Vagina (tissue), 2 donors: Measurements from ENCODE around the gene MBD5. TPM values are rescaled to one million over a fixed set of nuclear protein-coding genes. Genes with fewer than 3 reads are reported as not detected.

Source experiments
- DNase-seq, 2 donors: peaks; one replicate each; pipeline ENCODE4 v3.0.0-alpha.2; 2017; ENCODE audit errors: extremely low spot score in 2 of 2
- H3K27ac ChIP-seq: fragments of 200-600 bp; sonication (generic); one replicate; pipeline ENCODE4 v1.5.1; 2019
- H3K27me3 ChIP-seq: fragments of 200-600 bp; sonication (generic); one replicate; pipeline ENCODE4 v1.5.1; 2019
- H3K36me3 ChIP-seq, 2 donors: fragments of 200-600 bp; sonication (generic); one replicate each; pipeline ENCODE4 v1.5.1; 2017 to 2019
- H3K4me1 ChIP-seq: fragments of 200-600 bp; sonication (generic); one replicate; pipeline ENCODE4 v1.5.1; 2019
- H3K4me3 ChIP-seq, 2 donors: fragments of 200-600 bp; sonication (generic); 1 replicate in 1 of 2; 2 replicates in 1 of 2; pipeline ENCODE4 v1.5.1; 2016 to 2019
- H3K9me3 ChIP-seq: fragments of 200-600 bp; sonication (generic); one replicate; pipeline ENCODE4 v1.5.1; 2019
- POLR2A ChIP-seq, 2 donors: fragments of 450-650 bp; IDR thresholded peaks; one replicate each; pipeline ENCODE4 v1.6.1; 2017; ENCODE audit warnings: antibody characterized with exemption in 2 of 2, mild to moderate bottlenecking in 2 of 2, moderate library complexity in 2 of 2
- POLR2AphosphoS5 ChIP-seq, 2 donors: sonication (generic); formaldehyde crosslinking; IDR thresholded peaks; one replicate each; pipeline ENCODE4 v1.9.0; 2017; ENCODE audit warnings: antibody characterized with exemption in 2 of 2, mild to moderate bottlenecking in 2 of 2, low read depth in 1 of 2; ENCODE audit not compliant: insufficient read depth in 1 of 2
- intact Hi-C: fragments of 100-400 bp; cut with DNase I; formaldehyde crosslinking; loops from one replicate; pipeline ENCODE4 v1.15.1; 2023
- total RNA-seq: library from RNA; depleted of rRNA; stranded (reverse); fragments of >200 nt; gene quantifications from one replicate; pipeline ENCODE4 v1.2.3, GENCODE V29; 2016
- TF ChIP-seq, protein P1 (sequence below), 3 experiments: fragments of 450-650 bp in 2 of 3; fragments of 200-600 bp in 1 of 3; sonication (generic) in 1 of 3; IDR thresholded peaks; one replicate each; pipeline ENCODE4 v1.5.1; 2017 to 2019; ENCODE audit warnings: antibody characterized with exemption in 3 of 3, mild to moderate bottlenecking in 2 of 3, moderate library complexity in 2 of 3

The MBD5 gene
- total RNA-seq, 1 donor from 2014 or later, result 32.7 TPM

DNA sequence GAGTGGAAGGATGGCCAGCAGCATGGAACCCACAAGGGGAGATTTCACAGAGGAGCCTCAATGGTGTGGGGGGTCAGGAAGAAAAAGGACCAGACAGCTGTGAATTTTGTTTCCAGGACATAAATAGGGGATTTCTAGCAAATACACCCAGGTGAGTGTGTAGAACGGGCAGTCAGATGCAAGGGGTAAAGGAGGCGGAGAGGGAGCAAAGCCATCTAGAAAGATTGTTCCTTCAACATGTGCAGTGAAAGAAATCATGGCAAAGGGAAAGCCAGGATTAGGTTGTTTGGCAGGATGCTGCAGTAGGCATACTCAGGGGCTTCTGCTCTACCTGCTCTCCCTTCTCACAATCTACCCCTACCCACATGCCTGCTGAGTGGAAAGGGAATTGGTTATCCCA is 504.2 kb downstream of the MBD5 start:
- H3K27ac ChIP-seq, result no peak overlapping the region
- H3K27me3 ChIP-seq, result no peaks in the 10 kb centered on the region
- no peaks in the 10 kb centered on the region for H3K36me3 ChIP-seq
- TF ChIP-seq POLR2AphosphoS5 (IDR thresholded peaks at IDR 0.05; ENCODE audit: insufficient read depth in 1 of 2, low read depth in 1 of 2), result no peak
- no peak for TF ChIP-seq POLR2A (IDR thresholded peaks at IDR 0.05)
- TF ChIP-seq, protein P1, sequence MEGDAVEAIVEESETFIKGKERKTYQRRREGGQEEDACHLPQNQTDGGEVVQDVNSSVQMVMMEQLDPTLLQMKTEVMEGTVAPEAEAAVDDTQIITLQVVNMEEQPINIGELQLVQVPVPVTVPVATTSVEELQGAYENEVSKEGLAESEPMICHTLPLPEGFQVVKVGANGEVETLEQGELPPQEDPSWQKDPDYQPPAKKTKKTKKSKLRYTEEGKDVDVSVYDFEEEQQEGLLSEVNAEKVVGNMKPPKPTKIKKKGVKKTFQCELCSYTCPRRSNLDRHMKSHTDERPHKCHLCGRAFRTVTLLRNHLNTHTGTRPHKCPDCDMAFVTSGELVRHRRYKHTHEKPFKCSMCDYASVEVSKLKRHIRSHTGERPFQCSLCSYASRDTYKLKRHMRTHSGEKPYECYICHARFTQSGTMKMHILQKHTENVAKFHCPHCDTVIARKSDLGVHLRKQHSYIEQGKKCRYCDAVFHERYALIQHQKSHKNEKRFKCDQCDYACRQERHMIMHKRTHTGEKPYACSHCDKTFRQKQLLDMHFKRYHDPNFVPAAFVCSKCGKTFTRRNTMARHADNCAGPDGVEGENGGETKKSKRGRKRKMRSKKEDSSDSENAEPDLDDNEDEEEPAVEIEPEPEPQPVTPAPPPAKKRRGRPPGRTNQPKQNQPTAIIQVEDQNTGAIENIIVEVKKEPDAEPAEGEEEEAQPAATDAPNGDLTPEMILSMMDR (IDR thresholded peaks at IDR 0.05), result no peak
- H3K4me3 ChIP-seq, result no peak overlapping the region
- DNase-seq, result no peak
- no peaks in the 10 kb centered on the region for H3K4me1 ChIP-seq
- no peaks in the 10 kb centered on the region for H3K9me3 ChIP-seq
- intact Hi-C loops, result no loop called here

DNA sequence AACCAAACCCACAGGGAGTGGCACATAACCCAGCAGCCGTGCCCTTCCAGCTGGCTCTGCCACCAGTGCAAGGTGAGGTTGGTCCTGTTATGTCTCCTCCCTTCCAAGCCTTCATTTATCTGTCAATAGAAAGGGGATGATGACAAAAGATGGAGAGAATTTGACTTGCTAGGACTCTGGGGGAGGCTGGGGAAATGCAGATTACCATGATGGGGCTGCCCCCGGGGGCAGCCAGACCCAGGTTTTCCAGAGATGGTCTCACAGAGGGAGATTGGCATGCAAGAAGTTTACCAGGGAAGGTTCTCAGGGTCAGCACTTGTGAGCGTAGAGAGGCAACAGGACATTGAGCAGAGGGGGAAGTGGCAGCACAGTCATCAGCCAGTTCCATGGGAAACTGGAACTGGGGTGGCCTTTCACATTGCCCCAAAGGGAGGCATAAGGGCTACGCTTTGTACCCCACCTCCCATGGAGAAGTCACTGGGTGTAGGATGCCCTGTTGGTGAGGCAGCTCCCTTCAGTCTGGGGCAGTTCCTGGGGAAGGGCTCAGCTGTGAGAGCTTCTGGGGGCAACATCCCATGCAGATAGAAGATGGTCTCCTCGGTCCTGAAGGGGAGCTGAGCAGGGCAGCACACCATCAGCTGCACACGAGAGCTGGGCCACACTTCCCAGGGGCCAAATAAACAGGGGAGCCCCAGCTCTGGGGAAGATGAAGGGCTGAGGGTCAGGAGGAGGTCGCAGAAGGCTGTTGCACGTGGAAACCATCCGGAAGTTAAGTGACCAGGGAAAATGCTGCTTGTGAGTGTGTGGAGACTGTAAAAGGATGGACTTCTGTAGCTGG is 505.8 kb downstream of the MBD5 start:
- H3K4me3 ChIP-seq, result no peak overlapping the region
- H3K36me3 ChIP-seq, result no peaks in the 10 kb centered on the region
- peak in 1 of 2 donors; percentile 88 for DNase-seq
- intact Hi-C loops, result no loop called here
- H3K27ac ChIP-seq, result no peak overlapping the region
- TF ChIP-seq POLR2AphosphoS5 (IDR thresholded peaks at IDR 0.05; ENCODE audit: insufficient read depth in 1 of 2, low read depth in 1 of 2), result no peak
- TF ChIP-seq POLR2A (IDR thresholded peaks at IDR 0.05), result no peak
- TF ChIP-seq, protein P1 (IDR thresholded peaks at IDR 0.05), result no peak
- H3K4me1 ChIP-seq, result no peaks in the 10 kb centered on the region
- H3K27me3 ChIP-seq, result no peaks in the 10 kb centered on the region
- H3K9me3 ChIP-seq, result no peaks in the 10 kb centered on the region

DNA sequence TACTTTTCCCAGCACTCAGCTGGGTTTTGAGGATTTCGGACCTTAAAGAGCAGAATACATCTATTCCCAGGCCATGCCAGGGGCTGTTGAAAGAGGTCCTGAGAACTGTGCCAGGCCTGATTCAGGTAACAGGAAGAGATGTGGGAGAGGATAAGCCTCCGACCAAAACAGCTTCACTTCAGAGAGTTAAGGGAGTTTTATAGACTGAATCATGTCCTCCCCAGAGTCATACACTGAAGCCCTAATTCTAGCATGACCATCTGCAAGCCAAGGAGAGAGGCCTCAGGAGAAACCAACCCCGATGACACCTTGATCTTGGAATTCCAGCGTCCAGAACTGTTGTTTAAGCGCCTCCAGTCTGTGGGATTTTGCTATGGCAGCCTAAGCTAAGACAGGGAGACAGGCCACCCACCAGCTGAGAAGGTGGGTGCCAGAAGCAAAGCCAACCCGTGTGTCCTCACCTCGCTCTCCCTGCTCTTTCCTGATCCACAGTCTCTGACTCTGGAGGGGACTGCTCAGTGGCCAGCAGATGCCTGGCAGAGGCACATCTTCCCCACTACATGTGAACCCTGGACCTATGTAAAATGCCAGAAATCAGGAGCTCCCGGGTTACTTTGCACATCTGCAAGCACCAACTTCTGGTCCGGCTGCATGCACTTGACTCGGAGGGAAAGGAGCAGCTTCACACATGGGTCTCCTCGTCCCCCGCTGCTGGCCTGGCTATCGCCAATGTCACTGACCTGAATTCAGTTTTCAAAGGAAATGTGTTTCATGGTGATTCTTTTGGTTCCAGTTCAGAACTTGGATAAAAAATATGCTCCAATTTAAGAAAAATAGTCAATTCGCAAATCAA is 506.8 kb downstream of the MBD5 start:
- no peak for TF ChIP-seq POLR2AphosphoS5 (IDR thresholded peaks at IDR 0.05; ENCODE audit: insufficient read depth in 1 of 2, low read depth in 1 of 2)
- TF ChIP-seq, protein P1 (IDR thresholded peaks at IDR 0.05), result no peak
- no peak for TF ChIP-seq POLR2A (IDR thresholded peaks at IDR 0.05)
- peak in 1 of 2 donors; percentile 81 for DNase-seq
- H3K27ac ChIP-seq, result no peak overlapping the region
- no peaks in the 10 kb centered on the region for H3K9me3 ChIP-seq
- no peaks in the 10 kb centered on the region for H3K27me3 ChIP-seq
- H3K4me1 ChIP-seq, result no peaks in the 10 kb centered on the region
- intact Hi-C loops, result no loop called here
- no peak overlapping the region for H3K4me3 ChIP-seq
- no peaks in the 10 kb centered on the region for H3K36me3 ChIP-seq

DNA sequence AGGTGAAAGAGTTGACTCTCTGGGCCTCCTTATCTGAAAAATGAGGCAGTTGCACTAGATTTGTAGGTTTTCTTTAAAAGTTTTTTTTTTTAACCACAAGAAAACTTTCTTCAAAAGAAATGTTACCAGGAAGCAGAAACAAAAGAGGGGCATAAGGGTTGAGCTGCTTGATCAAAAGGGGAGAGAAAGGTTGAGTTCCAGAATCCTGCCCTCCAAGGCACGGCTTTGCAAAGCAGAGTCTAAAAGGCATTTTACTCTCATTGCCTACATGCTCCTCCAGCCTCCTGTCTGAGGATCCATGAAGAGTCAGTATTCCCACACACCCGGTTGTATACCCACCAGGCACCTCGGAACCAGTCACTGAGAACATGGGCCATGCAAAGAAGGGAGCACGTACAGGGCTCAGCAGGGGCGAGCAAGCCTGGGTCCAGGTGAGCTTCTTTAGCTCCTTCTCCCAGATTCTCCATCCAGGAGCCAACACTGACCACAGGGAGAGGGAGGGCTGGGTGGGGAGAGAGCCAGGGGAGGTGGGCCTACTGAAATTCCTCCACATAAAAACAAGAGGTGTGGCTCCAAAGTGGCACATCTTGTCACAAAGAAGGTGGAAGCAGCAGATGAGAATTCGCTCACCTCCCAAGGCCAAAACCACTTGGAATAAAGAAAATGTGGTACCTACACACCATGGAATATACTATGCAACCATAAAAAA is 507.6 kb downstream of the MBD5 start:
- intact Hi-C loops, result no loop called here
- no peak overlapping the region for H3K4me3 ChIP-seq

More for the DNA sequence above, 507.6 kb downstream of the MBD5 start:
- Histone ChIP-seq H3K4me1 (no peaks in the 10 kb centered on the region), H3K36me3 (no peaks in the 10 kb centered on the region), H3K27ac (no peak overlapping the region), H3K9me3 (no peaks in the 10 kb centered on the region), H3K27me3 (no peaks in the 10 kb centered on the region)
- DNase-seq, result peak; percentile 58 to 74
- TF ChIP-seq POLR2A (IDR thresholded peaks at IDR 0.05), result no peak
- TF ChIP-seq, protein P1 (IDR thresholded peaks at IDR 0.05), result no peak
- TF ChIP-seq POLR2AphosphoS5 (IDR thresholded peaks at IDR 0.05; ENCODE audit: insufficient read depth in 1 of 2, low read depth in 1 of 2), result no peak
